H9 (cell line): ENCODE measurements around the gene ARMH3. TPM values are rescaled to one million over a fixed set of nuclear protein-coding genes. Genes with fewer than 3 reads are reported as not detected.

ENCODE experiments used
- DNase-seq: peaks from one replicate; pipeline ENCODE4 v3.0.0-alpha.2; 2017
- H2AFZ ChIP-seq: one replicate; pipeline ENCODE4 v1.6.1; 2013; ENCODE audit warnings: mild to moderate bottlenecking, low read length, control low read depth, moderate library complexity
- H2AK5ac ChIP-seq: 2 replicates; pipeline ENCODE4 v1.6.1; 2013; ENCODE audit warnings: low read length, control low read depth, mixed read lengths; ENCODE audit not compliant: insufficient read length
- H2BK120ac ChIP-seq: one replicate; pipeline ENCODE4 v1.6.1; 2013; ENCODE audit warnings: low read depth, mild to moderate bottlenecking, low read length, control low read depth, inconsistent platforms; ENCODE audit not compliant: poor library complexity, severe bottlenecking
- H2BK12ac ChIP-seq: 2 replicates; pipeline ENCODE4 v1.6.1; 2013; ENCODE audit warnings: low read length, control low read depth, mixed read lengths, low read depth; ENCODE audit not compliant: insufficient read length
- H2BK15ac ChIP-seq: 2 replicates; pipeline ENCODE4 v1.6.1; 2013; ENCODE audit warnings: low read depth, low read length, control low read depth
- H2BK20ac ChIP-seq: one replicate; pipeline ENCODE4 v1.6.1; 2013; ENCODE audit warnings: low read depth, mild to moderate bottlenecking, low read length, control low read depth, inconsistent platforms; ENCODE audit not compliant: poor library complexity, severe bottlenecking
- H2BK5ac ChIP-seq: 2 replicates; pipeline ENCODE4 v1.6.1; 2013; ENCODE audit warnings: low read length, control low read depth, mixed read lengths; ENCODE audit not compliant: insufficient read length
- H3K14ac ChIP-seq: 2 replicates; pipeline ENCODE4 v1.6.1; 2013; ENCODE audit warnings: low read length, control low read depth; ENCODE audit not compliant: insufficient read depth
- H3K18ac ChIP-seq: 2 replicates; pipeline ENCODE4 v1.6.1; 2013; ENCODE audit warnings: low read depth, mild to moderate bottlenecking, mixed read lengths, low read length, control low read depth; ENCODE audit not compliant: insufficient read length
- H3K23ac ChIP-seq: 2 replicates; pipeline ENCODE4 v1.6.1; 2013; ENCODE audit warnings: low read length, control low read depth, mixed read lengths, low read depth; ENCODE audit not compliant: insufficient read length
- H3K23me2 ChIP-seq: 2 replicates; pipeline ENCODE4 v1.6.1; 2013; ENCODE audit warnings: low read depth, mild to moderate bottlenecking, mixed read lengths, low read length, control low read depth; ENCODE audit not compliant: insufficient read length, poor library complexity, severe bottlenecking
- H3K27ac ChIP-seq: 2 replicates; pipeline ENCODE4 v1.5.1; 2013; ENCODE audit warnings: low read length, control low read depth, mixed read lengths, low read depth; ENCODE audit not compliant: insufficient read length
- H3K27me3 ChIP-seq: 2 replicates; pipeline ENCODE4 v1.6.1; 2013; ENCODE audit warnings: low read length, control low read depth, inconsistent platforms; ENCODE audit not compliant: insufficient read depth
- H3K4ac ChIP-seq: 2 replicates; pipeline ENCODE4 v1.6.1; 2013; ENCODE audit warnings: low read depth, mild to moderate bottlenecking, control low read depth, inconsistent platforms, low read length, moderate library complexity
- H3K4me1 ChIP-seq: 2 replicates; pipeline ENCODE4 v1.6.1; 2013; ENCODE audit warnings: low read length, control low read depth, inconsistent platforms; ENCODE audit not compliant: insufficient read depth
- H3K4me2 ChIP-seq: 2 replicates; pipeline ENCODE4 v1.6.1; 2013; ENCODE audit warnings: low read length, control low read depth, mixed read lengths; ENCODE audit not compliant: insufficient read length, insufficient read depth
- H3K56ac ChIP-seq: 2 replicates; pipeline ENCODE4 v1.6.1; 2013; ENCODE audit warnings: low read depth, mild to moderate bottlenecking, mixed read lengths, low read length, control low read depth; ENCODE audit not compliant: insufficient read length
- H3K79me1 ChIP-seq: 2 replicates; pipeline ENCODE4 v1.6.1; 2013; ENCODE audit warnings: low read depth, mild to moderate bottlenecking, moderate library complexity, low read length, control low read depth, inconsistent platforms; ENCODE audit not compliant: insufficient read depth, poor library complexity, severe bottlenecking
- H3K79me2 ChIP-seq: 2 replicates; pipeline ENCODE4 v1.6.1; 2013; ENCODE audit warnings: low read length, control low read depth, inconsistent platforms; ENCODE audit not compliant: insufficient read depth
- H3K9ac ChIP-seq: 2 replicates; pipeline ENCODE4 v1.6.1; 2013; ENCODE audit warnings: low read length, control low read depth, mixed read lengths; ENCODE audit not compliant: insufficient read length; ENCODE audit errors: extremely low read depth
- H3K9me3 ChIP-seq: one replicate; pipeline ENCODE4 v1.6.1; 2013; ENCODE audit warnings: low read depth, low read length, inconsistent platforms; ENCODE audit not compliant: control insufficient read depth
- H3T11ph ChIP-seq: one replicate; pipeline ENCODE4 v1.6.1; 2013; ENCODE audit warnings: mild to moderate bottlenecking, low read length, control low read depth, inconsistent platforms
- H4K20me1 ChIP-seq: one replicate; pipeline ENCODE4 v1.6.1; 2013; ENCODE audit not compliant: control insufficient read depth, insufficient read length, insufficient read depth
- H4K5ac ChIP-seq: 2 replicates; pipeline ENCODE4 v1.6.1; 2013; ENCODE audit warnings: low read depth, mild to moderate bottlenecking, mixed read lengths, low read length, control low read depth; ENCODE audit not compliant: insufficient read length
- H4K8ac ChIP-seq: replicated peaks from 2 replicates; pipeline ENCODE4 v1.6.1; 2013; ENCODE audit warnings: low read length, control low read depth, mixed read lengths, low read depth; ENCODE audit not compliant: insufficient read length
- H4K91ac ChIP-seq: 2 replicates; pipeline ENCODE4 v1.6.1; 2013; ENCODE audit warnings: low read depth, mild to moderate bottlenecking, moderate library complexity, mixed read lengths, low read length, control low read depth; ENCODE audit not compliant: insufficient read length
- H3K27ac Mint-ChIP-seq, 3 experiments: 2 replicates in 2 of 3; 3 replicates in 1 of 3; pipeline ENCODE4 v1.8.0; 2020 to 2021; ENCODE audit warnings: mixed read lengths in 3 of 3, mild to moderate bottlenecking in 1 of 3, moderate library complexity in 1 of 3
- H3K27me3 Mint-ChIP-seq: 2 replicates; pipeline ENCODE4 v1.8.0; 2021; ENCODE audit warnings: low read depth, mild to moderate bottlenecking, moderate library complexity, mixed read lengths
- H3K36me3 Mint-ChIP-seq, 3 experiments: 2 replicates in 2 of 3; 3 replicates in 1 of 3; pipeline ENCODE4 v1.8.0; 2020 to 2021; ENCODE audit warnings: low read depth in 3 of 3, mixed read lengths in 3 of 3; ENCODE audit not compliant: insufficient read depth in 1 of 3
- H3K4me1 Mint-ChIP-seq, 2 experiments: 2 replicates each; pipeline ENCODE4 v1.8.0; 2020; ENCODE audit warnings: mixed read lengths in 2 of 2
- H3K4me3 Mint-ChIP-seq, 2 experiments: 2 replicates in 1 of 2; 3 replicates in 1 of 2; pipeline ENCODE4 v1.8.0; 2020 to 2021; ENCODE audit warnings: mild to moderate bottlenecking in 2 of 2, mixed read lengths in 2 of 2, moderate library complexity in 1 of 2
- H3K9me3 Mint-ChIP-seq, 2 experiments: 2 replicates in 1 of 2; 3 replicates in 1 of 2; pipeline ENCODE4 v1.8.0; 2020; ENCODE audit warnings: mild to moderate bottlenecking in 2 of 2, mixed read lengths in 2 of 2, moderate library complexity in 1 of 2
- CTCF ChIP-seq: fragments of 200-600 bp; sonication (generic); conservative IDR thresholded peaks from 3 replicates; pipeline ENCODE4 v1.8.0; 2021; ENCODE audit warnings: antibody characterized with exemption, mild to moderate bottlenecking
- WGBS: extraction: QIAGEN DNeasy Blood & Tissue Kit; methylation state at CpG from one replicate; pipeline ENCODE4 v1.1.7; 2013; ENCODE audit warnings: missing lambda C conversion rate, low lambda C conversion rate, mixed read lengths; ENCODE audit not compliant: insufficient read length; ENCODE audit errors: extremely low coverage; 5-methylcytosine and 5-hydroxymethylcytosine counted together
- total RNA-seq: library from RNA; stranded (reverse); gene quantifications from 2 replicates; pipeline ENCODE4 v1.2.1, GENCODE V29; 2021

Gene ARMH3
- total RNA-seq, 1 experiment from 2014 or later, result 20.4 TPM

- Mint-ChIP-seq H3K4me1 (no peaks in the 10 kb centered on the region), H3K9me3 (no peaks in the 10 kb centered on the region), H3K36me3 (peaks cover 0 to 1% (median 0%) of the 10 kb centered on the region in 3 experiments; a peak in 2 of 7 replicates), H3K27ac (no peak overlapping the region), H3K4me3 (no peak overlapping the region), H3K27me3 (peaks cover 2% of the 10 kb centered on the region; the same call in 1 of the 2 replicates)
- H2BK15ac ChIP-seq, result no peak overlapping the region
- no peaks in the 10 kb centered on the region for H4K20me1 ChIP-seq
- no peak overlapping the region for H3K23ac ChIP-seq
- H2AFZ ChIP-seq, result no peak overlapping the region
- no peak overlapping the region for H3K27ac ChIP-seq
- H3K4me2 ChIP-seq, result no peak overlapping the region
- no peak overlapping the region for H2AK5ac ChIP-seq
- H2BK12ac ChIP-seq, result no peak overlapping the region
- no peak overlapping the region for H3K56ac ChIP-seq
- H3T11ph ChIP-seq, result no peak overlapping the region
- no peak overlapping the region for H2BK120ac ChIP-seq
- no peaks in the 10 kb centered on the region for H3K23me2 ChIP-seq
- no peak overlapping the region for H3K4ac ChIP-seq
- H3K27me3 ChIP-seq, result no peaks in the 10 kb centered on the region
- no CpG with 5 or more reads among the region's 3 CpGs for WGBS
- H3K18ac ChIP-seq, result no peak overlapping the region
- no peak overlapping the region for H2BK5ac ChIP-seq
- H3K14ac ChIP-seq, result no peak overlapping the region
- TF ChIP-seq CTCF, result no peak
- no peaks in the 10 kb centered on the region for H3K79me1 ChIP-seq
- no peaks in the 10 kb centered on the region for H3K4me1 ChIP-seq
- DNase-seq, result no peak
- no peaks in the 10 kb centered on the region for H3K9me3 ChIP-seq
- H4K5ac ChIP-seq, result no peak overlapping the region
- no peak overlapping the region for H2BK20ac ChIP-seq
- H3K79me2 ChIP-seq, result no peaks in the 10 kb centered on the region
- no peak overlapping the region for H4K91ac ChIP-seq
- no peak overlapping the region for H3K9ac ChIP-seq
- no peak overlapping the region for H4K8ac ChIP-seq
Measured at GRCh38 chr10:102085336-102085735, 29.4 kb upstream of the ARMH3 start.
